Fibroblast of pulmonary artery (primary cell): Measurements from ENCODE around the gene TRERF1.

Experiments
- DNase-seq: peaks from one replicate; pipeline ENCODE4 v3.0.0-alpha.2; 2010; ENCODE audit warnings: low read depth
- H3K4me3 ChIP-seq: replicated peaks from 2 replicates; pipeline ENCODE4 v1.5.1; 2011; ENCODE audit warnings: low read depth, mild to moderate bottlenecking, control low read depth, low read length, moderate library complexity
- TF ChIP-seq, protein P1 (sequence below): IDR thresholded peaks from 2 replicates; pipeline ENCODE4 v1.5.1; 2011; ENCODE audit warnings: mild to moderate bottlenecking, control low read depth, low read length, inconsistent platforms; ENCODE audit errors: missing control alignments

TRERF1 gene

DNA sequence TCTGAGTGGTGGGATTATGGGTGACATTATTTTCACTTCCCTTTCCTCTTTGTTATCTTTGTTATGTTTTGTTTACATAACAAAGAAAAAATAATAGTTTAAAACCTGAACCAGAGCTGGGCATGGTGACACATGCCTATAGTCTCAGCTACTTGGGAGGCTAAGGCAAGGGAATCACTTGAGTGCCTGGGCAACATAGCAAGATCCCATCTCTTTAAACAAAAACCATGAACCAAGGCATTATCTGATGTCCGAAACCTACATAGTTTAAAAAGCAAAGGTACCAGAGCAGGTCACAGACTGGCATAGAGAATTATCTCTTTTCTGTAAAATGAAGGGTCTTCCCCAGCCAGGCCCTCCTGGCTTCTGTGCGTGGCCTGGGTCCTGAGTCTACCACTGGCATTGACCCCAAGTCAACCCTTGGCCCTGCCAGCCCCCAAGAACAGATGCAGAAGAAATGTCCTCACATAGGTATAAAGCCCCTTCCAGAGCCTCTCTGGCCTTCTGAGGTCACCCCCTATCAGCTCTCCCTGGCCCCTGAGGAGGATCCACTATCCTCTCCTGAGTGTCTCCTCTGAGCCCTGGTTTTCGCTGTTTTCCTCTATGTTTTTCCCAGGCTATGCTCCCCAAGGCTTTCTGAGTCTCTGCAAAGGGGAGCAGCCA lies 81.3 kb downstream of the TRERF1 start:
- TF ChIP-seq, protein P1, sequence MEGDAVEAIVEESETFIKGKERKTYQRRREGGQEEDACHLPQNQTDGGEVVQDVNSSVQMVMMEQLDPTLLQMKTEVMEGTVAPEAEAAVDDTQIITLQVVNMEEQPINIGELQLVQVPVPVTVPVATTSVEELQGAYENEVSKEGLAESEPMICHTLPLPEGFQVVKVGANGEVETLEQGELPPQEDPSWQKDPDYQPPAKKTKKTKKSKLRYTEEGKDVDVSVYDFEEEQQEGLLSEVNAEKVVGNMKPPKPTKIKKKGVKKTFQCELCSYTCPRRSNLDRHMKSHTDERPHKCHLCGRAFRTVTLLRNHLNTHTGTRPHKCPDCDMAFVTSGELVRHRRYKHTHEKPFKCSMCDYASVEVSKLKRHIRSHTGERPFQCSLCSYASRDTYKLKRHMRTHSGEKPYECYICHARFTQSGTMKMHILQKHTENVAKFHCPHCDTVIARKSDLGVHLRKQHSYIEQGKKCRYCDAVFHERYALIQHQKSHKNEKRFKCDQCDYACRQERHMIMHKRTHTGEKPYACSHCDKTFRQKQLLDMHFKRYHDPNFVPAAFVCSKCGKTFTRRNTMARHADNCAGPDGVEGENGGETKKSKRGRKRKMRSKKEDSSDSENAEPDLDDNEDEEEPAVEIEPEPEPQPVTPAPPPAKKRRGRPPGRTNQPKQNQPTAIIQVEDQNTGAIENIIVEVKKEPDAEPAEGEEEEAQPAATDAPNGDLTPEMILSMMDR, result no peak
- DNase-seq, result no peak
- no peak overlapping the region for H3K4me3 ChIP-seq

DNA sequence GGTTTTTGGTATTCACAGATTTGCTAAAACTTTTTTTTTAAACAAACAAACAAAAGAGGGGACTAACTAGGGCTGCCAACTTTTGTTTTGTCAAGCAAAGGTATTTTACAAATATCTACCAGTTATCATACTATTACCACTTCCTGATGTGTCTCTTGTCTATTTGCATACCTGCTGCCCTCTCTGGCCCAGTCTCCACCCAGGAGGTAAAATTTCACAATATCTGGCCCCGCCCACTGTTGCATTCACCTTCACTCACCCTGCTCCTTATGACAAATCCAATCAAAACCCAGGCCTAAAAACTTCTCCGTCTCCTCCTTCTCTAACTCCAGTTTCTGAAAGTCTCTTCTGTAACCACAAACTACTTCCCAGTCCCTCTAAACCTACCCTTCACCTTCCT lies 82.2 kb downstream of the TRERF1 start:
- no peak overlapping the region for H3K4me3 ChIP-seq
- TF ChIP-seq, protein P1, result no peak
- no peak for DNase-seq

DNA sequence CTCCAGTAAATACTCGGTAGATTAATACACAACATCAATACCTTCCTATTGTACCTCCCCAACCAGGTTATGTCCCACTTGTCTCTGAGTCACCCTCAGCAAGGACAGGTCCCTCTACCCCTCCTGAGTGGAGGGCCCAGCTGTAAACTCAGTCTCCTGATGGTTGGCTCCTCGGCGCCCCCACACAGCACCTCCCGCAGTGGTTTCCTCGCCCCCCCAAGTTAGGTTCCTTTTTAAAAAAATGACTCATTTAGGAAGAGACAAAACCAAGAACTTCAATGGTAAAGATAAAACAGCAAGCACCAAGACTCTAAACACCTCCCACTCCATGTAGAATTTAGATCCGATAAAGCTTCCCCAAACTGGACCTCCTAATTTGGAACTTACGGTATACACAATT lies 83.5 kb downstream of the TRERF1 start:
- no peak overlapping the region for H3K4me3 ChIP-seq
- TF ChIP-seq, protein P1, result no peak
- DNase-seq, result peak; percentile 21

DNA sequence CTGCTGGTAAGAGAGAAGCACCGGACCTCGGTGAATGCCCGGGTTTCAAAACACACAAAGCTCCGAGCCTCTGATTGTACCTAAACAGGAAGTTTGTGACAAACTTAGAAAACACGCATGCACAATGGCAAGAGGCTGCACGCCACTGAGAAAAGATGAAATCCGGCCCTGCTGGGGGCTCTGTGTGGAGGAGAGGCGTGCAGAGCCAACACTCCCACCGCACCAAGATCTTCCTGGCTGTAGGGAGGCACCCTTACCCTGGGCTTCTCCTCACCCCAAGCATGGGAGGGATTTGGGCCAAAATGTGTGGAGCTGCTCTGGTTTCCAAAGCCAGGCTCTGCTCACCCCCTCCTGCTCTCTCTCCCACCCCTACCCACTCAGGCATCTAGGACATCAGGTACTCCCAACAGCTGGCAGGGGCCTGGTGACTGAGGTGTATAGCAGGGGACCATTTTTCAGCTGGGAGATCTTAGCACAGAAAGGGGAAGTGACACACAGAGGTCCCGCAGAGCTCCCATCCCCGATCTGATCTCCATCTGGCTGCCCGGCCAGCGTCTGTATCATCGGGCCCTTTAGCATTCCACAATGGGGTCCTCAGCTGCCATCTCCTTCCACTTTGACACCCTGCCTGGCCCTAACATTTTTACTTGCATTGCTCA lies 84.2 kb downstream of the TRERF1 start:
- TF ChIP-seq, protein P1, result no peak
- DNase-seq, result peak; percentile 37
- H3K4me3 ChIP-seq, result no peak overlapping the region

DNA sequence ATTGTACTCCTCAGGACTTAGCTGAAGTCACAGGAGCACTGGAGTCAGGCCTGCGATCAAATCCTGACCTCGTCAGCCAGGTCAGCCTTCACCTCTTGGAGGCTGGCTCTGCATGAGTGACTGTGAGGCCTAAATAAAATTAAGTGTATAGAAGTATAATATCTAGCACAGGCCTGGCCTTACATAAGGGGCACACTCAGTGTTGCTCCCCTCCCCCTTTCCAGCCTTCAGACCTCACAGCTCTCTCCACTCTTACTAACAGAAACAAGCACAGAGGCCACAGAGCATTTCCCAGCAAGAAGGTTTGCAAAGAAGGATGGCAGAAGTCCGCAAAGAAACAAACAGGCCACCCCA lies 84.8 kb downstream of the TRERF1 start:
- no peak for DNase-seq
- no peak overlapping the region for H3K4me3 ChIP-seq
- TF ChIP-seq, protein P1, result no peak

DNA sequence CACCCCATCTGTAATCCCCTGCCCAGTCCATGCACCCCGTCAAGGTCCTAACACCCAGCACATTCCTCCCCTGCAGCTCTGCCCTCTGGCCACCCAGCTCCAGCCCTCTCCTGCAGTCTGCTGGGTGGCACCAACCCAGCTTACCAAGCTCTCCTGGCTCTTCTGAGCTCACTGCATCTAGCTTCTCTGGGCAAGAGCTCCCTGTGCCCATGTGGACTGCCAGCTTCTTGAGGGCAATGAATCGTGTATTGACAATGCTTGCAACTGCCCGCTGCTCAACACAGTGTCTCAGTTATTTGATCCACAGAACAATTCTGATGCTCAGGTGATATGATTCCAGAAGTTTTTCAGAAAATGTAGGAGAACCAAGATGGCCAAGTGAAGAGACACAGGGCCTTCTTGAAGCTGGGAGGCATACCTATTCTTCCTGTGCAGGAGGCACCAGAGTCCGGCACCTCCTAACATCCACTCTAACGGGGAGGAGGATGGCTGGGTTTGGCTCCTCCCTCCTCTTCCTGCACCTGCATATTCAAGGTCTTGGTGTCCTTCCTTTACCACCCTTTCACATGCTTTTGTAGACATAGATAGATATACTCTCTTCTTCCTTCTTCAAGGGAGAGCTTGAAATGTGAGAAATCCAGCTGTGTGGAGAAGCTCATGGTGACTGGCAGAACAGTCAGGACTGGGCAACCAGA lies 85.6 kb downstream of the TRERF1 start:
- TF ChIP-seq, protein P1, result no peak
- DNase-seq, result no peak
- H3K4me3 ChIP-seq, result no peak overlapping the region
